Measurements from ENCODE around the gene TMEM30A.

The TMEM30A gene

GRCh38 chr6:75284632-75285282, at the start of gene TMEM30A:
Gene TMEM30A (minus strand): TSS chr6:75284792. CDS start chr6:75284638, 154 bp downstream.
- DNase-seq = peak; percentile 99

- DNase-seq = no peak
Observed at GRCh38 chr6:75333676-75334200, 49.1 kb upstream of the TMEM30A start.

DNA sequence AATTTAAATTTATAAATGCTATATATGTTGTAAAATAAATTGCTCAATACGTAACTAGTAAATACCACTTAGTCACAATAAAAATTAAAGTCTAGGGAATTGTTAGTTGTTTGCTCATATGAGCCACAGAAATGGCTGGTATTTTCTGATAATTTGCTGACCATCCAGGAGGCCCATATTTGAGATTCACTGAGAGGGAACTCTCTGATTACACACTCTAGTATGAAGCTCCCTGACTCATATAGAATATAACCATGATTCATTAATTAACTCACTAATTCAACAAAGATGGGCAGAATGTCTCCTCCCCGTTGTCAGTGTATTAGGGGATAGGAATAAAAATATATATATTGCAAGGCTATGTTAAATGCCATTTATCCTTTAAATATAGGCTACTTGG, 46.6 kb upstream of the TMEM30A start:
- no peak for DNase-seq

- DNase-seq = no peak
Observed at GRCh38 chr6:75329703-75330102, 45.1 kb upstream of the TMEM30A start.

DNA sequence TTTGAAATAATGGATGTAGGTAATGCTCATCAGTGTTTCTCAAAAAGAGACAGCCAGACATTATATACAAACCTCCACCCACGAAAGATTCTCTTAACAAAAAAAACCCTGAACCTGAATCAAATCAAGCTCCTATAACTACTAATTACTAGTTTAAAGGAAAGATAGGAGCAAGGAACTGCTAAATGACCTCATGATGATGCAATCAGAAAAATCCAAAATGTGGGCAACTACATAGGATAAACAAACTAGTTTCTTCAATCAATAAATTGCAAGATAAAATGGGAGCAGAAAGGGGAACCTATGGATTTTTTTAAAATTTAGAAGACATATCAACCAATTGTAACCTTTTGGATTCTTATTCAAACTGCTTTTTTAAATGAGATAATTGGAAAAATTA, 43.2 kb upstream of the TMEM30A start:
- DNase-seq = no peak

GRCh38 chr6:75326557-75327258, 42.1 kb upstream of the TMEM30A start:
- no peak for DNase-seq

- no peak for DNase-seq
Observed at GRCh38 chr6:75318900-75319299, 34.3 kb upstream of the TMEM30A start.

DNA sequence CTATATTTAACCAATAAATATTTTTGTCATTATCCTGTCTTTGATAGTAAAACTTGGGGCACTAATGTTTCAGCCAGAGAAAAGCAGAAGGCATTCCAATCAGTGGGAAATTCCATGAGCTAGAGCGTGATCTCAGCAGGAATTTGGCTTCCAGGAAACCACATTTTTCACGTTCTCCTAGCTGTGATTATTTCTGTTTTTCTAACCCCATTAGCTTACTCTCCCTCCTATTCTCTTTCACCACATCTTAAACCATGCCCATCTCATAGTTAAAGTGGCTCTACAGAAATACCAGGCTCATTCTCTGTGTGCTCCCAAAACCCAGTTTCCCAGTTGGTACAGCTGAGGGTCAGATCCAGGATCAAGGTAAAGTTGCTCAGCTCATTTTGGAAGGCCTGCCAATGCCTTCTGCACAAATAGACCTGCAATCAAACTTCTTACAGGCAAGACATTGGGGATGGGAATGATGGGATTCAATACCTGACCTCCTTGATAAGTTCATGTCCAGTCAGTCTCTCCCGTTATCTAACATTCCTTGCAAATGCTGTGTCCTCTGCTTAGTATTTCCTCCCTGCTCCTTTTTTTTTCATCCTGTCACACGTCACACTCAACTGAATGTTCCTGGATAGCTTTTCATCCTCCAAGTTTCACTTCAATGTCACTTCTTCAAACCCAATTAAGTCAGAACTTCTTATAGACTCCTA, 33.1 kb upstream of the TMEM30A start:
- DNase-seq = no peak

DNA sequence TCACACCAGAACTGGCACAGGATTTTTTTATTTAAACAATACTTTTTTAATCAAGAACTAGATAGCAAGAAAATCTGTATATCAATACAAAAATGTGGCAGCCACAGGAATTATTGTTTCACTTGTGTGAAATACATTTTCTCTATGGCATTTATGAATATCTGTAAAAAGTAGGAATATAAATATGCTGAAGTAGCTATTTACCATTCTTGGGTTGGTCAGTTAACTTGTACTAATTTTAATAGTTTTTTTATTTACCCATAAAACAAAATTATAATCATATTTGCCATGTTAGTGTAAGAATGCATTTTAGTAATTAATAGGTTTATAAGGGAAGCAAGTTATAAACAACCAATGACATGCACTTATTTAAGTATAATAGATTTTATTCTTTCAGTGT, 31.4 kb upstream of the TMEM30A start:
- DNase-seq = no peak

GRCh38 chr6:75308250-75308988, 23.8 kb upstream of the TMEM30A start:
- no peak for DNase-seq

- no peak for DNase-seq
Observed at GRCh38 chr6:75307364-75308004, 22.9 kb upstream of the TMEM30A start.

DNA sequence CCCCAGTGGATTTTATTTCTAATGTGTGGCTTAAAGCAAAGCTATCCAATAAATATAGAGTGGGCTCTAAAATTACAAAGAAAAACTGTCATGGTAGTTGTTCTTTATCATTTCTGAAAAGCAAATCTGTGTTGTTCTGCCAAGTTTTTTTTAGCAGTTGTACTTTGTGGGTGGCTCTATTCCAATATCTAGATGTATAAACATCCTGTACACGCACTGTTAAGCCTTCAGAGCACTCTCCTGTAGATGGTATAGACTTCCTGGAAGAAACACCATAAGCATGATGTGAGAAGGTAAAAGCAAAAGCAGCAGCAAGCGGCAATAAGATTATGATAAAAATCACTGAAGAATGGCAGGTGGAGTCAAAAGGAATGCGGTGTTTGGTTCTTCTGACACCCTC, 21.5 kb upstream of the TMEM30A start:
- no peak for DNase-seq

DNA sequence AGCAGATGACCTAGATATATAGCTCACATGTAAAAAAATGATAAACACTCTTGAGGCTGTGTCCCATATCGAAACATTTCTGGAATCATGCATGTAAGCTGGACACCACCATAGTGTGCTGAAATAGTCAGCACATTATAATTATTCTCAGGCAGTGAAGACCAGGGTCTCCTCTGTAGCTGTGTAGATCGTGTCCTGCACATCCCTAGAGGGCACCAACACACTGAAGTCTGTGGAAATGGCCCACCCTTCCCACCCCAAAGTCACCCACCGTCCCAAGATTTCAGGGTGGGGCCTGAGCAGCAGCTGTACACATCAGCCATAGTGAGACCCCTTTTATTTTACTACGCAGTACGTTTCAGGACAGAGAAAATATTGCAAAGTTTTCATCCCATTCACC, 21.0 kb upstream of the TMEM30A start:
- DNase-seq = no peak

DNA sequence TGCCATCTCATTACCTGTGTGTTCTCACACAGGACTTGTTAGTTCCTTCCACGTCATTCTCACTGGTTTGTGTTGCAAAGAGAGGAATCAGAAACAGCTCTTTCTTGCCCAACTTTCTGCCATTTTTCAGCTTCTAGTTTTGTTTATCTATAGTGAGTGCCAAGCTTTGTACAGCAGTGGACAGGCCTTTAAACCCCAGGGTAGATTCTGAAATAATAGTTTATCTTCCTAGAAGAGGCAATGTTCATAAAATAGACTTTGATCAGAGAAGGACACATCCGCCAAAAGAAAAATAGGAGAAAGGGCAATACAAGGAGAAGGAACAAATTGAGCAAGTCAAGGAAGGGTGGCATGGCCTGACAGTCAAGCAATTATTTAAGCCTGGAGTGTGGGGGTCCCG, 17.7 kb upstream of the TMEM30A start:
- no peak for DNase-seq

GRCh38 chr6:75301537-75301936, 16.9 kb upstream of the TMEM30A start:
- DNase-seq = no peak

GRCh38 chr6:75301088-75301487, 16.5 kb upstream of the TMEM30A start:
- DNase-seq = no peak

DNA sequence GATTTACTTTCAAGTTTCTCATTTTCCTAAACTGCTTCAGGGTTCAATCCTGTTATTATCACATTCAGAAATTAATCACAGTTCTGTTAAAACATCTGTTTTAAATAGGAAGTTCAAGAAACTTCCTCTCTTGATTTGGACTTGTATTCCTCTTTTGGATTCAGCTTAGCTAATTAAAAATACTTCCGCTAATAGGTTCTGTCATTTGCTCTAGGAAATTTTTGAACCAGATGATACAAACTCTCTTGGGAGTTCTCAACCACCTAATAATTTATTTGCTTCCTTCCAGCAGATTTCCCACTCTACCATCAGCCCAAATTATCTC, 15.9 kb upstream of the TMEM30A start:
- DNase-seq = no peak

- no peak for DNase-seq
Observed at GRCh38 chr6:75299801-75300530, 15.4 kb upstream of the TMEM30A start.

DNA sequence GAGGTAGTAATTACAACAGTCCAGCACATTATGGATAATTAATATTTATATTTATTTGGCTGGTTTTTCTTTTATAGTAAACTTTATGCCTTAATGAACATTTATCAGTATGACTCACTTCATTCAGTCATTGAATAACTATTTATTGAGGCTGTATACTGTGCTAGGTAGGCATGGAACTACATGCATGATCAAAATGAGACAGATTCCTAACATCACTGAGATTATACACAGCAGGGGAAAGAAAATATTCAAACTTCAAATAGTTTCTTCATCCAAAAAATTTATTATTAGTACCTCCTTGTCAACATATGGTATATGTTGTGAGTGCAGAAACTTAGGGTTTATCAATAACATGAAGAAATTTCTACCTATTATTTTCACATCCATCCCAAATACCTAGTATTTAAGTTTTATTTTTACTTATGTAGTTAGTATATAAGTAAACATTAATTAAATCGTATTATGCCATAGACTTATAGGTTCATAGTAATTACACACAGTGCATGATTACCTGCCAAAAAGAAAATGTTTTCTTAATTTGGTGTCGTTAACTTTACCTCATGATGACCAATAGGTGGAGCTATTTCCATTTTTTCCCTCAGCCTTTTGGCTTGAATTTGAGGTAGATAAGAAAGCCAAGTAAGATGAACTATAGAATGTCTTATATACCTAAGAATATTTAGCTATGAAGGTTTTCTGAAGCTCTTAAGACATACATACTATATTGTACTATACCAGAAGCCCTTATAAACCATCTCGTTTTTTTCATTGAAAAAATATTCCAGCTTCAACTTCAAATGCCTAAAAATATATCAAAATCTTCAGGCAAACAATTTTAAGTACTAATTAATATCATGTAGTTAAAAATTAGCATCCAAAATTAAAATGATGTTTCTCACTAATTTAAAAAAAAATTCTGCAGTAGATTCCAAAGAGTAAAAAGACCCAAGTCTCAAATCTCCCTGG, 12.5 kb upstream of the TMEM30A start:
- peak; percentile 66 for DNase-seq

- DNase-seq = no peak
Observed at GRCh38 chr6:75292555-75292954, 8.0 kb upstream of the TMEM30A start.

- no peak for DNase-seq
Observed at GRCh38 chr6:75291744-75292143, 7.2 kb upstream of the TMEM30A start.
